GM19468 (cell line): ENCODE results near the gene TNFSF8.
A peak's percentile ranks its signal among the peaks of the same experiment; 100 is the strongest.

Source experiments
- ATAC-seq: cut with Tn5 transposase; IDR thresholded peaks from one replicate; pipeline ENCODE4 v1.9.1; 2021; ENCODE audit warnings: mild to moderate bottlenecking, moderate library complexity, moderate number of reproducible peaks; ENCODE audit not compliant: unreplicated experiment; ENCODE audit errors: extremely low read depth

TNFSF8 gene

DNA sequence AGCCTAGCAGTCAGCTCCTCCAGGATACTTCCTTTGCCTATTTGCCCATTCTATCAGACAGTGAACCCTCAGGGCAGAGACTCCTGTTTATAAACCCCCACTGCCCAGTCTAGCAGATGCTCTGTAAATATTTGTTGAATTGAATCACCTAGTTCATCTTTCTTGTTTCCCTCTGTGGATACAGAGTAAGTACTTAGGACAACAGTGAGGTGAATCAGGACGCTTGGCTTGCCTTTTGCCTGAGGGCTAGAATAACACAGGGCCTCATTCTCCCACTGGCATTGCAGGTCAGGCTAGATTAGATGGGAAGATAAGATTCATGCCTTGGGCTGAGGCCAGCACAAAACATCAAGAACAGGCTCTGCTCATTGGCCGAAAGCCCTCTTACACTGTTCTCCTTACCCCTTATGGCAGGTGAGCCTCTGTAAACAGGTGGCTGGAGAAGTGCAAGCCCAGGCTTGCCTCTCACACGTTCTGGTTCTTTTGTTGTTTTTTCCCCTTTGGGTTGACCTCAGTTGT lies 22.2 kb downstream of the TNFSF8 start:
- no peak for ATAC-seq

DNA sequence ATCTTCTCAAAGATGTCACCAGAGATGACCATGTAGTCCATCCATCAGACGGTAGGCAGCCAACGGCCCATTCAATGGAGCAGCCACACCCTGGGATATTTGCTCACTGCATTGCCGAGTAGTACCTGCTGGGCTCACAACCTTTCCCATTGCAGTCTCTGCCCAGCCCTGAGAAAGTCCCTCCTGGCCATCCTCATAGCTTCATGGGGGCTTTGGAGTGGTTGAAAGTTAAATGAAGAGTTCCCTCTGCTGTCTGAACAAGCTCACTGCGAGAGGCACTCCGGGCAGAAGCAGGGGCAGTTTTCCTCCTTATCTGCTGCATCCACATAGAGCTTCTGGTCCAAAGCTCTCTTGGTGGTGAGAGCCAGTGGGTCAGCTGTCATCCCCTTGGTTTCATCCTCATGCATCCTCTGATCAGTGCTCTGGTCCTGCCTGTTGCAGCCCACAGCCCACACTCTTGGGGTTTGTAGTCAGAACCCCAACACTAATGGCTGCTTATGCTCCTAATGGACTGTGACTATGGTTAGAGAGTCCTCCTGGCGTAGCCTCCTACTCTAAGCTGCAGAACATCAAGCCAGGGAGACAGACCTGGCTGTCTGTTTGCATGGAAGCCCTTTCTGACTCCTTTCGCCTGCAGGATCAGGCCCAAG lies 23.3 kb downstream of the TNFSF8 start:
- no peak for ATAC-seq

DNA sequence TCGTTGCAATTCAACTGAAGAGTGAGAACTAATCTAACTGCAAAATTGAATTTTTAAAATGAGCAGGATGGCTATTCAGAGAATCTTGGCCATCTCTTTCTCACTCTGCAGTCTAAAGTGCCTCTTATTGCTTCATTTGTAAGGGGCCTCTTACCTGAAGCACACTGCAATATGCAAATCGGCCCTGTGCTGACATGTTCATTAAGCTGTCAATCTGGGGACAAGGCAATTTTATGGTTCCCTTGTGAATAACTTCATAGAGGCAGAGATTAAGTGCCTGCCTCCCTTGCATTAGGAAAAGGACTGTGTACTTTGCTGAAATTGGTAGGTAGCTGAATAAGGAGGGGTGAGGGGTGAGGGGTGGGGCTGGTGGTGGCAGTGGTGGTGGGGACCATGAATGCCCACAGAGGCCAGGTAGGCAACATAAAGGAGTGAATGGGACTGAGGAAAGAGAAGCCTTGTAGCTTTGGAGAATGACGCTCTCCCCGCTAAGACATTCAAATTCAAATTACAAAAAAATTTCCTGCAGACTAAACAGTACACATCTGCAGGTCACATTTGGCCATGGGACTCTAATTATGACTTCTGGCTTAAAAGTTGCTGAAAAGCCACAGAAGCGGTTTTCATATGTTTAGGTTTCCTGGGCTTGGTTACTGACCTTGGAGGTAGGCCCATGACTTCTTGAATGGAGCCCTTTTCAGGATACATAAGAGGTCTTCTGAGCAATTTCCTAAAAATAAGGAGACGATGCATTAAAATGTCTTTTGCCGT lies 25.0 kb downstream of the TNFSF8 start:
- no peak for ATAC-seq

DNA sequence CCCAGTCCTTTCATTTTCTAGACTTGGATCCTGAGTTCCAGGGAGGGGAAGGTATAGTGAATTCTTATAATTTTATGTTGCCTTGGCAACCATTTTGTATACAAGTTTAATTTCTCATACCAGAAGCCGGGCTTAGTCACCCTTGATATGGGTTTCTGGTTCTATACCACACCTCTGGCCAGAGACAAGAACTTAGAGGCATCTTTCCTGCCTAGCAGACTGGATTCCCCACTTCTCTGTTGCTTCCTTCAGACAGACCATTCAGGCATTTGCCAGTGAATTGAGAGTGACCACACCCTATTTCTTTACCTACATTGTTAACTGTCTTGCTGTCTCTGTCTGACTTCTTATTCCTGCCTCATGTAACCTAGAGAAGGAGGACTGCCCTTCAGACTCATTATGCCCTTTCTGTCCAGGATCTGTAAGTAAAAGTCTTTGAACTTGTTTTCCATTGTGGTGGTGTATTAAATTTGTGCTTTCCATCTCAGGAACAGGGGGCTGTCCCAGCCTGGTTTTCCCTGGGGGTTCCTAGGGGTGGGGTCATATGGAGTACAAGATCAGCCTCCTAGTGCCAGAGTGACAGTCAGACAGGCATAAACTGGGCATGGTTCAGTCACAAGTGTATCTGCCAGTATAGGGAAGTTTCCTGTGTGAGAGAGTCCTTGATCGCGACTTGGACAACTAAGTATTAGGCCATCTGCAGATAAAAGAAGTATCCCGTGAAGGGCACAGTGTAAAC lies 27.4 kb downstream of the TNFSF8 start:
- no peak for ATAC-seq

DNA sequence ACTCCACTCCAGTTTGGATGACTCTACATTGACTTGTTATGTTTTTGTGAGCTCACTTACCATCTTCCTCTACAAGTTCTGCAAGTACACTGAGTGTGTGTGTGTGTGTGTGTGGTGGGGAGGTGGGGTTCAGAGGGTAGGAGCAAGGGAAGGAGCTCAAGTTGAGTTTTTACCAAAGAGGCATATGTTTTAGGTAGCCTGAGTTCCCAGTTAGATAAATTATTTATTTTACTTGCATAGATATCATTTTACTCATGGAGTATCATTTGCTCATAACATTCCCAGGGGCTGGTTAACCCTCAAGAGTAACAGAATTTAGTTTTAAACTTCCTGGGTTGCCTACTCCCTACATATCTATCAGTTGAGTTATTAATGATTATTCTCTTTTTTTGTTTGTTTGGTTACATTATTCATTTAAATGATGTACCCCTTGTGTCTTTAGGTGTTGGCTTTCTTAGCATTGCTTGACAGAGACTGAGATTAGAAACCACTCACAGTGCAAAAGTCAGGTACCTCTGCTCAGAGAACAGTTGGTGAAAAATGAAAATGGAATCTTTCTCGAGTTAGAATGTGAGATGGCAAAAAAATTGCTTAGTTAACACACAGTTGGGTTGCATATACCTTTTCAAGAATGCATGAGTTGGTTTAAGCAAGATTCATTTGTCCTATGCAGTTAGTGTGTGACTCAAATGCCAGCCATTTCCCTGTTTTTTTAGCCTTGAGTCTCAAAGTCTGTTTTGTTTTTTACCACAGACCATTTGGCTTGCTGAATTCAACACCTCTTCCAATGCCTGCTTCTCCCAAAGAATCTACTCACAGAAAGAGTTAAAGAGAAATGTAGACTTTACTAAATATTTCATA lies 29.2 kb downstream of the TNFSF8 start:
- ATAC-seq = no peak

DNA sequence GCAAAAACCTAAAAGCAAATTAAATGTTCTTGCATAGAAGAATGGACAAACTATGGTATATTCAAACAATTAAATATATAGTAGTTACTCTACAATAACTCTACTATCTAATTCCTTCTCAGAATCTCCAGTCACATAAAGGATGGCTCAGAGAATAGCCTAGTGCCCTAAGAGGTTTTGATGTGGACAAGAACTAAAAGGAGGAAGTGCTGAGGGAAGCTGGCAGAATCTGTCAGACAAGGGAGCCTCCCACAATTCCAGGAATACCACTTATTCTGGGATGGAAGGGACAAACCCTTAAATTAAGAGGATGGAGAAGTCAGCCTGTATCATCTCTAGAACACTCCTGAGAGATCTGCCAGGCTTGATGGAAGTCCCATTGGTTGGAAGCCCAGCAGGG lies 30.4 kb downstream of the TNFSF8 start:
- ATAC-seq = no peak

DNA sequence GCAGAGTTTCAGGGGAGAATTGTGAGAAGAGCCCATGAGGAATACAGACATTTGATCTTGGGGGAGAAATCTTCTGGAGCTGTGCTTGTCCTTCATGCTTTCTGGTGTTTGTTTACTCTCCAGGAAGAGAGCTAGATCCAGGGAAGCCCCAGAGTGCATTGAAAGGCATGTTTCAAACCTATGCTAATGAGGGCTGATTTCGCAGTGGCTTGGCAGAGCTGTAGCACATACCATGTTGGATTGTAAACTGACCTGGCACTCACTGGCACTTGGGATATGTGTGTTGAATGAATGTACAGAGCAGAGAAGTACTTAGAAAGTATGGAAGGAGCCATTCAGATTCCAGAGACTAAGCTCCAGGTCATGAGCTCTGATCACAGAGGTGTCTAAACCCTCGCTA lies 30.9 kb downstream of the TNFSF8 start:
- no peak for ATAC-seq

DNA sequence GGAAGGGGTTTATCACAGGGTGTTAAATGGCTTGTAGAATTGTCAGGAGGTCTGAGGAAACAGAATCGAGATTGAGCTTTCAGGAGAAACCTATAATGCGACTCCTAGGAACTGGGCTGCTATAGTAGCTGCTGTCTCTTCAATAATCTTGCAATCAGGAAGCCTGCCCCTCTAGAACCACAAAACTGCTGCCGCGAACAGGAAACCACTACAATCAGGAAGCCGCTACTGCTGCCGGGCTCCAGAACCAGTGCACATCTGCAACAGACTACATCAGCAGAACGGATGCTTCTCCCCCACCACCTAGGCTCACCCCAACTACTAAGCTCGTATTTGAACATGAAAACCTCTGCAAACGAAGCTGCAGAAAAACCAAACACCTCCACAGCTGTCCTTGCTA lies 31.6 kb downstream of the TNFSF8 start:
- peak; percentile 25 for ATAC-seq

DNA sequence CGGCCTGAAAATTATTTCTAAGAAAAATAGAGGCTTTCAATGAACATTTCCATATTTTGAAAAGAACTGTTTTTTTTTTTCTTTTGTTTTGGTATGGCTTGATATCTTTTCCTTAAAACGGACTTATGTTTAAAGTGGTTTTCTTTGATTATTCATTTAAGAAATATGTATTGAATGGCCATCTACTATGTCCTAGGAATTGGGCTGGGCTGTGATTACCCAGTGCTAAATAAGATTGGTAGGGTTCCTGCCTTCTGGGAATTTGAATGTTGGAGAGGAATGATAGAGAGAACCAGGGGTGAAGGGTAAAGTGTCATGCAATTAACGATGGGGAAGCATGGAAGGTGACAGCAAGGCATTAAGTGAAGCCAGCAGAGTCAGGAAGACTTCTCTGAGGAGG lies 33.2 kb downstream of the TNFSF8 start:
- ATAC-seq = no peak

DNA sequence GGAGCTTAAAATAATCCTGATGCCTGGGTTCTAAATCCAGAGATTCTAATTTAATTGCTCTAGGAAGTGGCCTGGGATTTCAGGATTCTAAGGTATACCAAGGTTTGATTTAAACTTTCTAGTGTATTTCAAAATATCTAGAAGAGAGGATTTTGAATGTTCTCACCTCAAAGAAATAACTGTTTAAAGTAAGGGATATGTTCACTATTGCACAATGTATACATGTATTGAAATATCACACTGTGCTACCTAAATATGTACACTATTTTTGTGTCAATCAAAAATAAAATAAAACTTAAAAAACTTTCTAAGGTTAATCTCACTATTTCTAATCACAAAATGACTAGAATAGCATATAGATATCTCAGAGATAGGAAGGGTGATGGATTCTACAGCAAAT lies 34.0 kb downstream of the TNFSF8 start:
- ATAC-seq = no peak

DNA sequence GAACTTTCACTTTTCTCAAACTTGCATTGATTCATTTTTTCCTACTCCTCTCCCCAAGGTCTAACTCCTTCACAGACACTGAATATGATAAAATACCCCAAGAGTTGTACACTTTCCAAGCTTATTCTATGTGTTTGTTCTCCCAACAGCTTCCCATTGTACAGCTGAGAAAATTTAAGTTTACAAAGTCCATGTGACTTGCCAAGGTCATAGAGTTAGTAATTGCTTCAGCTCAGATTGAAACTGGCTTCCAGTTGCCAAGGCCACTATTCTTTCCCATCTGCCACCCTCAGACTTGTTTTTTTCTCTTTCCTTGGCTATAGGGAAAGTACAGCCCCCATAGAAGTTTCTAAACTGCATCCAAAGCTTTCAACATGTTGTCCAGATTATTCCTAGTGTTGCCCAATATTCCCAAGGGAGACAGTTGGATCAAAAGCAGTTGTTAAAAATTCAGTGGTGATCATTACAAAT lies 34.8 kb downstream of the TNFSF8 start:
- no peak for ATAC-seq

DNA sequence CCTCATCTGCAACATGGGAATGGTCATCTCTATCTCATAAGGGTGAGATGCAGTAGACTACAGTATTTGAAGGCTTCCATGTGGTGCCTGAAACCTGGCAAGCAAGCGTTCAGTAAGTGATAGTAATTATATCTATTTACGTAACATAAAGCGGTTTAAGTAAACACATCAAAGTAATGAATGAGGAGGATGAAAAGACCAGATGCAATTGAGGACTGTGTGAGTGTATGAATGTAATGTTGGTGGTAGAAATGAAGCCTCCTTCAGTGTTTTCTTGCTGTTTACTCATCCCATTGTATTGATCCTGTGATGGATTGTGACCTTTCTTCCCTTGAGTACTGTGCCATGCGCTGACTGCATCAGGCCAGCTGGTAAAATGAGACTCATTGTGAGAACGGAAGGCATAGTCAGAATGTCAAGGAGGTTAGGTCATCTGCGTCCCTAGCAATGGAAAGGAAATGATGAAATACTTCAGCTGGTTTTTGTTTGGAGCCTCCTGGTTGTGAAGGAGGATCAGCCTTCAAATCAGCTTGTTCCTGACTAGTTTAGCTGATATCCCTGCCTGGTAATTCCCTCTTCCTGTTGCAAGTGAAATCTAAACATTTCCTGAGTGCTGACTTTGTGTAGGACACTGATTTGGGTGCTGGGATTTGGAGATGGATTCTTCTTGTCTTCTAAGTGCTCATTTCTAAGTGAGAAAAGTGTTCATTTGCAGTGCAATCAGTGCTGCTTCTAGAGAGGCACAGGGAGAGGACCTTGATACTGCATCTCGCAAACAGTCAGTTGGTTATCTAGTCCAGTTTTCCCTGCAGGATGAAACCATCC lies 35.6 kb downstream of the TNFSF8 start:
- no peak for ATAC-seq

DNA sequence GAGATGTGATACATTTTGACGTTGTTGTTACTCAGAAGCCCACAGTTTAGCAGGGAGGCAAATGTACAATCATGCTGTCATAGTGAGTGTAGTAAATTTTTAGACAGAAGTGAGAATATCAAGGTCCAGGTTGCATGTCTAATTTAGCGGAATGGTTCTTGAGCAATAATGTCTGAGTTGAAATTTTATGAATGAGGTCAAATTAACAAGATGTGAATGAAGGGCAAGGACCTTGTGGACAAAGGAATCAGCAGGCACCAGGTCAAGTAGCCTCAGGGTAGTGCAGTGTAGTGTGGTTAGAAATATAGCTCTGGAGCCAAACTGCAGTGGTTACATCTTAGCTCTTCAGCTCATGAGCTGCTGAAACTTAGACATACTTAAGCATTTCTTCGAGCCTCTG lies 36.2 kb downstream of the TNFSF8 start:
- no peak for ATAC-seq

DNA sequence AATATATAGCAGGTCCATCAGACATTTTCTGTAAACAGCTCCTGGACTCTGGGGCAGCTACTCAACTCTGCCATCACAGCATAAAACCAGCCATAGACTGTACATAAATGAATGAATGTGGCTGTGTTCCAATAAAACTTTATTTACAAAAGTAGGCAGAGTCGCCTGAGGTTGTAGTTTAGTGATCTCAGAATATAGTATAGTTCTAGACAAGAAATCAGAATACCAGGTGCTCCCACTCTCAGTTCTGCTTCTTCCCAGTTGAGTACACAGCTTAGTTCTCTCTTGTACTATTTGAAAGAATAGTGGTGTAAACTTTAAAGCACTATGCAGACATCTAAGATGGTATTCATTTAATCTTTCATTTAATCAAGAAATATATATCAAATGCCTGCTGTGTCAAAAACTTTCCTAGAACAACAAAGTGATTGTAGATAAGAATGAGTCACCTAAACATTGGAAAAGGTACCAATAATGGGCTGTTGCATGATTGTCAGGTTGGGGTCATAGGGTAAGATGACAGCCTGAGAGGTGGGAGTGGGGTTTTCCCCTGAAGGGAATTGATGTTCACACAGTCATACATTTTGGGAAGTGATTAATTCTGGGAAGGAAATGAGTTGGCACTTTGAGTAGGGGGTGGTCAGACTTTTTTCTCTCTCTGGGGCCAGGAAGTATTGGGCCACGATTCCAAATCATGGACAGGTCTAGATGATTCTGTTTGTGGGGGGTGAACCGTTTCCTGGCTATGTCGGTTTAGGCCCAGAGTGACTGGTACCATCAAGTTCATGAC lies 37.0 kb downstream of the TNFSF8 start:
- ATAC-seq = no peak

DNA sequence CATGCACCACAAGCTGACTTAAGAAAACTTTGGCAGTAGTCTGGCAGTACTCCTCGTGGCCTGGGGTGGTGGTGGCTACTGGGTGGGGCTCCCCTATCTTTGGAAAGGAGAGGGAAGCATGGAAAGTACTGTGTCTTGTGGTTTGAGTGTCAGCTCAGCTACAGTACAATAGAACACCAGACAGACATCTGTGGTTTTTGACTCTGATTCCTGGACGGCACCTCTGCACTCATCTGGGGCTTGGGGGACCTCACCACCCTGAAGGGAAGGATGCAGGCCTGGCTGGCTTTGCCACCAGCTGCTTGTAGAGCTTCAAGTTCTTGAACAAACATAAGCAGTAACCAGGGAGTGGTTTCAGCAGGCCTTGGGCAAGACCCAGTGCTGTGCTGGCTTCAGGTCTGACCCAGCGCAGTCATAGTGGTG lies 40.6 kb downstream of the TNFSF8 start:
- no peak for ATAC-seq

DNA sequence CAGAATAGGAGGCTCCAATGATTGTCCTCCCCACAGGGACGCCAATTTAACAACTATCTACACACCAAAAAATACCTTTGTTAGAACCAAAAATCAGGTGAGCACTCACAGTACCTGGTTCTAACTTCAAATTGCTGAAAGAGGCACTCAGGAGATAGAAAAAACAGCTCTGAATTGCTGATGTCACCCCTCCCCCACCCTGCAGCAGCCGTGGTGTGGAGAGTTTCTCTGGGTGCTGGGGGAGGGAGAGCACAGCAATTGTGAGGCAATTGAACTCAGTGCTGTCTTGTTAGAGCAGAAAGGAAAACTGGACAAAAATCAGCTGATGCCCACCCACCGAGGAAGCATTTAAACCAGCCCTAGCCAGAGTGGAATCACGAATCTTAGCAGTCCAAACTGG lies 41.8 kb downstream of the TNFSF8 start:
- ATAC-seq = no peak

DNA sequence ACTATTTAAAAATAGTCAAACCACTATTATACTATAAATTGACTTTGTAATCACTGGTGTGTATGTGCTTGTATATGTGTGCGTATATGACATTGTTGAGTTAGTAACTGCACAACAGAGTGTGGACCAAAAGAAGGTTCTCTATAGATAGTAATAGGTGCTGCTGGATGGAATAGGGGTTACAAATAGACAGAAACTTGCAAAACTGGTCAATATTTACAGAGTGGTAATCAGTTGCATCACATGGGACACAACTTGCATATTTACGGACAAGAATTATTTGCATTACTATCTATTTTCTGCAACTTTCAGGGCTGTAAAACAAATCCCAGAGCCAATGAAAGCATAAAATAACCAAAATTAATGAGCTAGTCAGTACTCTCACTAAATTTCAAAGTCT lies 42.4 kb downstream of the TNFSF8 start:
- no peak for ATAC-seq

DNA sequence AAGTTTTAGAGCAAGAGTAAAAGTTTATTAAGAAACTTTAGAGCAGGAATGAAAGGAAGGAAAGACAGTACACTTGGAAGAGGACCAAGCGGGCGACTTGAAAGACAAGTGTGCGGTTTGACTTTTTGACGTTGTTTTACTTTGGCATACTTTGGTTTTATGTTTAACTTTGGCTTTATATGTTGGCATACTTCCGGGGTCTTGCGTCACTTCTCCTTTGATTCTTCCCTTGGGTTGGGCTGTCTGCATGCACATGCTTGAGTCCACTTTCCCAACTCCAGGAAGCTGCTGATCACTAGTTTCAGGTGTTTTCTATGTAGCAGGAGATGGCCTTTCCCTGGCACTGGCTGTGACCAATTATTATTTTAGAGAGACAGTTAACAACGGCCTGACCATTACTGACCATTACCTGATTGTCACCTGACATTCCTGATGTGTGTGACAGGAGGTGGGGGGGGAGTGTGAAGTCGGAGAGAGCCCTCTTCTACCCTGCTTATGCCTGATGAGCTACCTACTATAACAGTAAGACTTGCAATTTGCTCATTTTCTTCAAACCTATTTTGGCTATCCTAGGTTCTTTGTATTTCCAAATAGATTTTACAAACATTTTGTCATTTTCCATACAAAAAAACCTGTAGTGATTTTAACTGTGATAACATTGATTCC lies 45.5 kb downstream of the TNFSF8 start:
- no peak for ATAC-seq
